Trophoblast cell (in vitro differentiated cells and primary cell): ENCODE measurements around the gene GPR55.
A peak's percentile ranks its signal among the peaks of the same experiment; 100 is the strongest.

Experiments used
- DNase-seq, 2 donors: peaks; one replicate each; pipeline ENCODE4 v3.0.0-alpha.2; 2016
- H2AFZ ChIP-seq: 2 replicates; pipeline ENCODE4 v1.6.1; 2013; ENCODE audit warnings: low read length, moderate library complexity, mild to moderate bottlenecking; ENCODE audit not compliant: insufficient read depth, poor library complexity
- H2AK5ac ChIP-seq: 2 replicates; pipeline ENCODE4 v1.6.1; 2013; ENCODE audit warnings: mild to moderate bottlenecking, low read length
- H2BK120ac ChIP-seq: 2 replicates; pipeline ENCODE4 v1.6.1; 2013; ENCODE audit warnings: low read length, mild to moderate bottlenecking, moderate library complexity; ENCODE audit not compliant: insufficient read depth, poor library complexity
- H2BK12ac ChIP-seq: 2 replicates; pipeline ENCODE4 v1.6.1; 2013; ENCODE audit warnings: mild to moderate bottlenecking, low read length, moderate library complexity
- H2BK5ac ChIP-seq: 2 replicates; pipeline ENCODE4 v1.6.1; 2013; ENCODE audit warnings: low read length, low read depth, moderate library complexity, mild to moderate bottlenecking; ENCODE audit not compliant: poor library complexity
- H3K14ac ChIP-seq: 2 replicates; pipeline ENCODE4 v1.6.1; 2013; ENCODE audit warnings: mild to moderate bottlenecking, low read length
- H3K18ac ChIP-seq: 2 replicates; pipeline ENCODE4 v1.6.1; 2013; ENCODE audit warnings: mild to moderate bottlenecking, low read length
- H3K23ac ChIP-seq: 2 replicates; pipeline ENCODE4 v1.6.1; 2013; ENCODE audit warnings: low read length
- H3K27ac ChIP-seq: 2 replicates; pipeline ENCODE4 v1.5.1; 2013; ENCODE audit warnings: low read depth, mild to moderate bottlenecking, inconsistent platforms, low read length, moderate library complexity
- H3K27me3 ChIP-seq: 2 replicates; pipeline ENCODE4 v1.6.1; 2013; ENCODE audit warnings: inconsistent platforms, mild to moderate bottlenecking, low read length, moderate library complexity; ENCODE audit not compliant: insufficient read depth
- H3K36me3 ChIP-seq, 2 experiments: 1 replicate in 1 of 2; 2 replicates in 1 of 2; pipeline ENCODE4 v1.6.1; 2013; ENCODE audit warnings: low read length in 2 of 2, mild to moderate bottlenecking in 2 of 2, moderate library complexity in 1 of 2; ENCODE audit not compliant: insufficient read depth in 2 of 2, control insufficient read depth in 1 of 2
- H3K4ac ChIP-seq: 2 replicates; pipeline ENCODE4 v1.6.1; 2013; ENCODE audit warnings: low read depth, mild to moderate bottlenecking, low read length, moderate library complexity
- H3K4me1 ChIP-seq, 2 experiments: 1 replicate in 1 of 2; 2 replicates in 1 of 2; pipeline ENCODE4 v1.6.1; 2013; ENCODE audit warnings: low read length in 2 of 2, mild to moderate bottlenecking in 2 of 2, moderate library complexity in 1 of 2; ENCODE audit not compliant: insufficient read depth in 2 of 2, control insufficient read depth in 1 of 2
- H3K4me2 ChIP-seq: 2 replicates; pipeline ENCODE4 v1.6.1; 2013; ENCODE audit warnings: inconsistent platforms, mild to moderate bottlenecking, low read length, moderate library complexity
- H3K4me3 ChIP-seq: 2 replicates; pipeline ENCODE4 v1.5.1; 2013; ENCODE audit warnings: mild to moderate bottlenecking, low read depth, low read length, inconsistent platforms
- H3K79me1 ChIP-seq: one replicate; pipeline ENCODE4 v1.6.1; 2013; ENCODE audit warnings: low read length
- H3K79me2 ChIP-seq: 2 replicates; pipeline ENCODE4 v1.6.1; 2013; ENCODE audit warnings: low read length, mild to moderate bottlenecking; ENCODE audit not compliant: control insufficient read depth, insufficient read depth, poor library complexity
- H3K9ac ChIP-seq: 2 replicates; pipeline ENCODE4 v1.6.1; 2013; ENCODE audit warnings: mild to moderate bottlenecking, low read length
- H3K9me3 ChIP-seq: 2 replicates; pipeline ENCODE4 v1.6.1; 2013; ENCODE audit warnings: low read depth, mild to moderate bottlenecking, control low read depth, inconsistent platforms, low read length; ENCODE audit not compliant: insufficient read depth
- H4K12ac ChIP-seq: 2 replicates; pipeline ENCODE4 v1.6.1; 2013; ENCODE audit warnings: low read depth, mild to moderate bottlenecking, low read length, moderate library complexity
- H4K8ac ChIP-seq: 2 replicates; pipeline ENCODE4 v1.6.1; 2013; ENCODE audit warnings: low read depth, mild to moderate bottlenecking, low read length, moderate library complexity
- H4K91ac ChIP-seq: one replicate; pipeline ENCODE4 v1.6.1; 2013; ENCODE audit warnings: low read depth, mild to moderate bottlenecking, low read length, moderate library complexity
- WGBS: extraction: QIAGEN DNeasy Blood & Tissue Kit; methylation state at CpG from one replicate; pipeline ENCODE4 v1.1.7; 2013; ENCODE audit warnings: missing lambda C conversion rate; ENCODE audit not compliant: insufficient read length, insufficient coverage; ENCODE audit errors: extremely low coverage; 5-methylcytosine and 5-hydroxymethylcytosine counted together

GPR55 gene

GRCh38 chr2:230866756-230867523 lies 58.1 kb downstream of the GPR55 start:
- H3K79me1 ChIP-seq = peaks cover 48% of the 10 kb centered on the region
- H3K18ac ChIP-seq = peak overlapping the region; percentile 41
- no peak overlapping the region for H3K9ac ChIP-seq
- no peak overlapping the region for H3K23ac ChIP-seq
- DNase-seq = no peak
- no peak overlapping the region for H2BK5ac ChIP-seq
- peak overlapping the region; percentile 60 for H3K4ac ChIP-seq
- H2BK12ac ChIP-seq = peak overlapping the region; percentile 26
- peaks cover 52 to 60% of the 10 kb centered on the region in 2 experiments for H3K4me1 ChIP-seq
- peak overlapping the region; percentile 81 for H3K4me2 ChIP-seq
- H4K91ac ChIP-seq = no peak overlapping the region
- H3K36me3 ChIP-seq = peaks cover 0 to 9% of the 10 kb centered on the region in 2 experiments
- H3K4me3 ChIP-seq = no peak overlapping the region
- no CpG with 5 or more reads among the region's 13 CpGs for WGBS
- no peaks in the 10 kb centered on the region for H3K27me3 ChIP-seq
- peaks cover 30% of the 10 kb centered on the region for H3K79me2 ChIP-seq
- H3K14ac ChIP-seq = peak overlapping the region; percentile 25
- no peak overlapping the region for H2AFZ ChIP-seq
- no peak overlapping the region for H3K27ac ChIP-seq
- peak overlapping the region; percentile 16 for H2AK5ac ChIP-seq
- no peaks in the 10 kb centered on the region for H3K9me3 ChIP-seq
- no peak overlapping the region for H4K12ac ChIP-seq
- no peak overlapping the region for H4K8ac ChIP-seq
- H2BK120ac ChIP-seq = no peak overlapping the region

DNA sequence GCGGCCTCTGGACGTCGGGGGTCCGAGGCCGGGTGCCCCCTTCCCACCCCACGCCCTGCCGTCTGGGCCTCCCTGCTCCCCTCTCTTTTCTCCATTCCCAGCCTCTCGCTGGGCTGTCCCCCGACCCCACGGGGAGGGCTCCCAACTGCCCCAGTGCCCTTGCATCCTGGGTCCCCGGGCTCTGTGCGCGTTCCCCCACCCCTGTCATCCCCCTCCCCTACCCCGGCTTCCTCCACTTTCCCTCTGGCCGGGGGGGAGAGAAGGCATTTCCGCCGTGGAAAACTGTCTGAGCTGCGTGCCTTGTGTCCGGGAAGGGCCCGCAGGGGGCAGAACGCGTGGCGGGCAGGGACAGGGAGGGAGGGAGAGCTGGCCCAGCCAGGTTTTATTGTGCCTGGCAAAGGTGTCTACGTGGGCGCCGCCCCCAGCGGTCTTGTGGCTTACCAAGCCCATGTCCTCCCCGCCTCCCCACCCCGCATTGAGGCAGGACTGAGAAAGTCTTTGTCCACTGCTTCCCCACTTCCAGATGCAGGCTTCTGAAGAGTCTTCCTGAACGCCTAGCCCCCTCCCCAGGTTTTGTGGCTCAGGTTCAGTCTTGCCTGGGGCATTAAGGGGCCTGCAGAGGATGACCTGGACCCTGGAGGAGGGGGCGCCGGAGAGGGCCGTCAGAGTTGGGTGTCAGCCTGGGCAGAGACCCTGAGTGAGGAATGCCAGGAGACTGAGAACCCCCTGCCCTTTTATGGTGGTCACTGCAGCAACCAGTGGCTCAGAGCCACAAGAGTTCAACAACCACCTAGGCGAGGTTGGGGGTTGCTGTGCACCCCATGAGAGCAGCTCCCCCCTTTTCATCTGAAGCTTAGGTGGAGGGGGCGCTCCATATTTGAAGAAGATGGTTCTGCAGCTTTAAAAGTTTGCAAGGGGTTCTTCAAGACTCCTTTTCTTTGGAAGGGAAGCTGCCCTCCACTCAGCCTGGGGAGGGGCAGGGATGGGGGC lies 59.0 kb downstream of the GPR55 start:
- Histone ChIP-seq H3K4me2 (peak overlapping the region; percentile 81), H3K27me3 (no peaks in the 10 kb centered on the region), H2BK5ac (peak overlapping the region; percentile 59), H4K91ac (peak overlapping the region; percentile 94), H2AFZ (peak overlapping the region; percentile 42), H3K4me1 (peaks cover 43 to 53% of the 10 kb centered on the region in 2 experiments), H2AK5ac (peak overlapping the region; percentile 5), H3K4ac (peak overlapping the region; percentile 90), H3K9me3 (no peaks in the 10 kb centered on the region), H2BK120ac (peak overlapping the region; percentile 32), H3K79me2 (peaks cover 26% of the 10 kb centered on the region), H4K12ac (no peak overlapping the region), H3K23ac (no peak overlapping the region), H4K8ac (peak overlapping the region; percentile 59), H3K14ac (peak overlapping the region; percentile 77), H3K4me3 (peak overlapping the region; percentile 89), H3K18ac (peak overlapping the region; percentile 75), H2BK12ac (peak overlapping the region; percentile 10), H3K79me1 (peaks cover 39% of the 10 kb centered on the region), H3K27ac (peak overlapping the region; percentile 29), H3K9ac (peak overlapping the region; percentile 11), H3K36me3 (peaks cover 0 to 9% of the 10 kb centered on the region in 2 experiments)
- peak; percentile 54 to 74 for DNase-seq
- no CpG with 5 or more reads among the region's 35 CpGs for WGBS

DNA sequence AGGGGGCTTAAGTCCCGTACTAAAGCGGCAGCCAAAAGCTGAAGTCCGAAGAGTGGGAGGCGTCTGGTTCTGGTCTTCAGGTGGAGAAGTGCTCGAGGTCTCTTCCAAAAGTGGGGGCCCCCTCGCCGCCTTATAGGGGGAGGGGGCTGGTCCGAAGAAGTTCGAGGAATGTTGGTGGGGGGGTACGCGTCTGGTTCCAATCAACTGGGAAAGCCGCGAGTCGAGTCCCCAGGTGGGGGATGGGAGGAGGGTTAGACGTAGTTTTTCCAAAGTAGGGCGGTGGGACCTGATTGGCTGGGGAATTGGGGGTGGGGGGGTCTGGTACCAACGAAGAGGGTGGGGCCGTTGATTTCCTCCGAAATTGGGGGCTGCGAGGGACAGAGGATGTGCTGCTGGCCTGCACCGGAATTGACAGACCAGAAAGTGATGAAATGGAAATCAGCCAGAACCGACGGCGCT lies 59.7 kb downstream of the GPR55 start:
- Histone ChIP-seq H2BK5ac (peak overlapping the region; percentile 85), H3K4me3 (peak overlapping the region; percentile 89), H3K4me2 (peak overlapping the region; percentile 81), H3K9me3 (no peaks in the 10 kb centered on the region), H3K4me1 (peaks cover 40 to 49% of the 10 kb centered on the region in 2 experiments), H4K8ac (peak overlapping the region; percentile 73), H3K79me1 (peaks cover 35% of the 10 kb centered on the region), H2AK5ac (peak overlapping the region; percentile 65), H3K14ac (peak overlapping the region; percentile 91), H2AFZ (peak overlapping the region; percentile 53), H3K4ac (peak overlapping the region; percentile 90), H4K12ac (peak overlapping the region; percentile 37), H2BK120ac (peak overlapping the region; percentile 96), H3K9ac (peak overlapping the region; percentile 77), H3K18ac (peak overlapping the region; percentile 85), H3K79me2 (peaks cover 26% of the 10 kb centered on the region), H3K36me3 (peaks cover 0 to 9% of the 10 kb centered on the region in 2 experiments), H2BK12ac (peak overlapping the region; percentile 7), H4K91ac (peak overlapping the region; percentile 94), H3K27me3 (no peaks in the 10 kb centered on the region), H3K23ac (no peak overlapping the region), H3K27ac (peak overlapping the region; percentile 87)
- no peak for DNase-seq
- WGBS = no CpG with 5 or more reads among the region's 24 CpGs
